Measurements from ENCODE around the gene TTC9B.

DNA sequence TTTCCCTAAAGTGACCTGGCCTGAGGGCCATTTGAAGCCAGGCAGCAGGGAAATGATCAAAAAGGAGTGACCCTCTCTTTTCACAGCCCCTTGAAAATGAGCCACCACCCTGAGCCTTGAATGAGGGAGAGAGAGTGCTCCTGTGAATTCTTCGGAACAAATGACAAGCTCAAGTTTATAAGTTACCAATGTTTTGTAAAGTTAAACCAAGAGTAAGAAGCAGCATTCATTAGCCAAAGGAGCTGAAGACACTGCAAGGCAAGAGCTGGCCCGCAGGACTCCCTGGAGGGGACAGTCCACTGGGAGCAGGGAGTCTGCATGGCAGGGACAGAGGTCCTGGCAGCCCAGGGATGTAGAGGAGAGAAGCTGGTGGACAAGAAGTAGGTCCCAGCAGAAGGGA, 25.0 kb upstream of the TTC9B start:
- TF ChIP-seq CTCF (IDR thresholded peaks at IDR 0.05) (no peak), ZBTB21 (CRISPR knock-in tag; IDR thresholded peaks at IDR 0.05; ENCODE audit: borderline replicate concordance) (no peak), KAT7 (CRISPR knock-in tag; IDR thresholded peaks at IDR 0.05; ENCODE audit: borderline replicate concordance) (no peak), FOXP4 (CRISPR knock-in tag; IDR thresholded peaks at IDR 0.05) (no peak), TEAD1 (CRISPR knock-in tag; IDR thresholded peaks at IDR 0.05) (no peak), ZBTB43 (CRISPR knock-in tag; IDR thresholded peaks at IDR 0.05) (no peak), MAX (CRISPR knock-in tag; IDR thresholded peaks at IDR 0.05) (no peak), NFYB (CRISPR knock-in tag; conservative IDR thresholded peaks at IDR 0.05; ENCODE audit: low read depth) (no peak), E2F1 (CRISPR knock-in tag; IDR thresholded peaks at IDR 0.05) (no peak), ZNF263 (CRISPR knock-in tag; IDR thresholded peaks at IDR 0.05; ENCODE audit: low read depth) (no peak), ZNF416 (CRISPR knock-in tag; IDR thresholded peaks at IDR 0.05) (no peak)
- TF ChIP-seq, protein P1, sequence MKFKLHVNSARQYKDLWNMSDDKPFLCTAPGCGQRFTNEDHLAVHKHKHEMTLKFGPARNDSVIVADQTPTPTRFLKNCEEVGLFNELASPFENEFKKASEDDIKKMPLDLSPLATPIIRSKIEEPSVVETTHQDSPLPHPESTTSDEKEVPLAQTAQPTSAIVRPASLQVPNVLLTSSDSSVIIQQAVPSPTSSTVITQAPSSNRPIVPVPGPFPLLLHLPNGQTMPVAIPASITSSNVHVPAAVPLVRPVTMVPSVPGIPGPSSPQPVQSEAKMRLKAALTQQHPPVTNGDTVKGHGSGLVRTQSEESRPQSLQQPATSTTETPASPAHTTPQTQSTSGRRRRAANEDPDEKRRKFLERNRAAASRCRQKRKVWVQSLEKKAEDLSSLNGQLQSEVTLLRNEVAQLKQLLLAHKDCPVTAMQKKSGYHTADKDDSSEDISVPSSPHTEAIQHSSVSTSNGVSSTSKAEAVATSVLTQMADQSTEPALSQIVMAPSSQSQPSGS (CRISPR knock-in tag; IDR thresholded peaks at IDR 0.05; ENCODE audit: borderline replicate concordance, low read depth) = no peak
